H1 (cell line): Measurements from ENCODE around the gene SLC1A3. TPM values are rescaled to one million over a fixed set of nuclear protein-coding genes. Genes with fewer than 3 reads are reported as not detected.

ENCODE experiments used
- CTCF ChIA-PET: fragments of 300-600 bp; sonication (Branson Sonifier 250); formaldehyde crosslinking; loops from one replicate; lab custom pipeline; 2021; ENCODE audit not compliant: partially characterized antibody; lab: Charles Lee
- POLR2A ChIA-PET: fragments of 300-600 bp; sonication (Branson Sonifier 250); formaldehyde crosslinking; loops from one replicate; lab custom pipeline; 2021; ENCODE audit warnings: inconsistent platforms; ENCODE audit not compliant: partially characterized antibody; lab: Charles Lee
- DNase-seq, 2 experiments: peaks; one replicate each; pipeline versions ENCODE4 v3.0.0 to v3.0.0-alpha.2; 2010 to 2022; ENCODE audit warnings: low spot score in 2 of 2, low read depth in 1 of 2, mixed read lengths in 1 of 2
- FAIRE-seq: peaks from 2 replicates; lab custom pipeline; 2011; peaks lifted over from hg19 to GRCh38; lab: Jason Lieb, UNC
- H2AFZ ChIP-seq: 2 replicates; pipeline ENCODE4 v1.8.1; 2012; ENCODE audit warnings: low read length, inconsistent platforms
- H2AK5ac ChIP-seq: 2 replicates; pipeline ENCODE4 v1.6.1; 2013; ENCODE audit warnings: low read depth, low read length
- H2BK120ac ChIP-seq: replicated peaks from 2 replicates; pipeline ENCODE3; 2013; ENCODE audit warnings: low read depth, low read length, inconsistent platforms
- H2BK12ac ChIP-seq: 2 replicates; pipeline ENCODE4 v1.6.1; 2013; ENCODE audit warnings: low read depth, low read length
- H2BK15ac ChIP-seq: 2 replicates; pipeline ENCODE4 v1.6.1; 2013; ENCODE audit warnings: low read length
- H2BK20ac ChIP-seq: 2 replicates; pipeline ENCODE4 v1.6.1; 2013; ENCODE audit warnings: low read length
- H2BK5ac ChIP-seq: 2 replicates; pipeline ENCODE4 v1.6.1; 2013; ENCODE audit warnings: low read depth, low read length
- H3K14ac ChIP-seq: 2 replicates; pipeline ENCODE4 v1.6.1; 2013; ENCODE audit warnings: inconsistent platforms; ENCODE audit not compliant: insufficient read length
- H3K18ac ChIP-seq: 2 replicates; pipeline ENCODE4 v1.6.1; 2013; ENCODE audit warnings: low read length; ENCODE audit errors: extremely low read depth
- H3K23ac ChIP-seq: 2 replicates; pipeline ENCODE4 v1.6.1; 2013; ENCODE audit warnings: inconsistent platforms; ENCODE audit not compliant: insufficient read length
- H3K23me2 ChIP-seq: 2 replicates; pipeline ENCODE4 v1.6.1; 2013; ENCODE audit warnings: low read depth, low read length
- H3K27ac ChIP-seq: 2 replicates; pipeline ENCODE4 v1.6.1; 2011; ENCODE audit warnings: low read depth, low read length, inconsistent platforms
- H3K27me3 ChIP-seq, 4 experiments: replicated peaks in 1 of 4; 1 replicate in 1 of 4; 2 replicates in 3 of 4; pipeline versions ENCODE4 v1.6.1 to v1.8.1; 2011 to 2013; ENCODE audit warnings: low read length in 3 of 4, mild to moderate bottlenecking in 3 of 4, inconsistent platforms in 2 of 4, mixed read lengths in 2 of 4, moderate library complexity in 1 of 4; ENCODE audit not compliant: control insufficient read depth in 3 of 4, insufficient read depth in 3 of 4; ENCODE audit errors: extremely low read depth in 1 of 4
- H3K36me3 ChIP-seq, 4 experiments: 2 replicates each; pipeline versions ENCODE4 v1.6.1 to v1.8.1; 2011 to 2013; ENCODE audit warnings: mild to moderate bottlenecking in 4 of 4, low read length in 3 of 4, moderate library complexity in 2 of 4, control low read depth in 1 of 4, inconsistent platforms in 1 of 4; ENCODE audit not compliant: insufficient read depth in 4 of 4, control insufficient read depth in 2 of 4
- H3K4ac ChIP-seq: replicated peaks from 2 replicates; pipeline ENCODE3; 2013; ENCODE audit warnings: low read length, low read depth, mixed read lengths, inconsistent platforms; ENCODE audit not compliant: insufficient read length
- H3K4me1 ChIP-seq, 4 experiments: replicated peaks in 1 of 4; 1 replicate in 1 of 4; 2 replicates in 3 of 4; pipeline versions ENCODE4 v1.6.1 to v1.8.1; 2011 to 2013; ENCODE audit warnings: low read length in 3 of 4, inconsistent platforms in 2 of 4, mixed read lengths in 1 of 4; ENCODE audit not compliant: insufficient read depth in 4 of 4, control insufficient read depth in 3 of 4
- H3K4me2 ChIP-seq, 2 experiments: 2 replicates each; pipeline versions ENCODE4 v1.6.1 to v1.8.1; 2011 to 2013; ENCODE audit warnings: low read depth in 2 of 2, low read length in 2 of 2, control low read depth in 1 of 2, inconsistent platforms in 1 of 2, mild to moderate bottlenecking in 1 of 2; ENCODE audit not compliant: insufficient read depth in 1 of 2
- H3K4me3 ChIP-seq, 4 experiments: fragments of 200-600, 300-600 bp in 1 of 4; sonication (generic), shearing (Covaris generic), sonication (Bioruptor Twin) in 1 of 4; 2 replicates each; pipeline versions ENCODE4 v1.5.1 to v1.8.1; 2011 to 2016; ENCODE audit warnings: low read length in 4 of 4, low read depth in 3 of 4, control low read depth in 2 of 4, inconsistent platforms in 2 of 4, mild to moderate bottlenecking in 2 of 4, mixed read lengths in 1 of 4, moderate library complexity in 1 of 4; ENCODE audit not compliant: insufficient read depth in 2 of 4; ENCODE audit errors: extremely low read depth in 1 of 4
- H3K56ac ChIP-seq: replicated peaks from 2 replicates; pipeline ENCODE3; 2013; ENCODE audit warnings: low read depth, mild to moderate bottlenecking, mixed read lengths, low read length, inconsistent platforms; ENCODE audit not compliant: insufficient read length
- H3K79me1 ChIP-seq: 2 replicates; pipeline ENCODE4 v1.6.1; 2013; ENCODE audit warnings: low read depth, low read length, control low read depth
- H3K79me2 ChIP-seq, 2 experiments: 2 replicates each; pipeline versions ENCODE4 v1.6.1 to v1.8.1; 2012 to 2013; ENCODE audit warnings: low read length in 2 of 2, mild to moderate bottlenecking in 2 of 2, inconsistent platforms in 1 of 2; ENCODE audit not compliant: insufficient read depth in 2 of 2, control insufficient read depth in 1 of 2
- H3K9ac ChIP-seq, 4 experiments: replicated peaks in 1 of 4; 1 replicate in 1 of 4; 2 replicates in 3 of 4; pipeline versions ENCODE4 v1.6.1 to v1.8.1; 2011 to 2013; ENCODE audit warnings: low read depth in 3 of 4, low read length in 3 of 4, control low read depth in 2 of 4, mild to moderate bottlenecking in 2 of 4, moderate library complexity in 2 of 4, inconsistent platforms in 1 of 4; ENCODE audit errors: extremely low read depth in 1 of 4
- H3K9me3 ChIP-seq, 2 experiments: 2 replicates each; pipeline versions ENCODE4 v1.6.1 to v1.8.1; 2012 to 2013; ENCODE audit warnings: mild to moderate bottlenecking in 2 of 2, moderate library complexity in 2 of 2, control low read depth in 1 of 2, inconsistent platforms in 1 of 2, low read depth in 1 of 2, low read length in 1 of 2, mixed read lengths in 1 of 2; ENCODE audit not compliant: insufficient read depth in 2 of 2
- H4K20me1 ChIP-seq, 2 experiments: replicated peaks in 1 of 2; 2 replicates each; pipeline versions ENCODE3 to v1.8.1; 2011 to 2013; ENCODE audit warnings: inconsistent platforms in 2 of 2, low read length in 2 of 2, mild to moderate bottlenecking in 1 of 2; ENCODE audit not compliant: insufficient read depth in 2 of 2, control insufficient read depth in 1 of 2
- H4K5ac ChIP-seq: 2 replicates; pipeline ENCODE4 v1.6.1; 2013; ENCODE audit warnings: low read length, low read depth, mixed read lengths, inconsistent platforms; ENCODE audit not compliant: insufficient read length
- H4K8ac ChIP-seq: 2 replicates; pipeline ENCODE4 v1.8.0; 2013; ENCODE audit warnings: mild to moderate bottlenecking, moderate library complexity, low read length, inconsistent platforms; ENCODE audit not compliant: insufficient read depth; ENCODE audit errors: extremely low read depth
- H4K91ac ChIP-seq: replicated peaks from 2 replicates; pipeline ENCODE3; 2013; ENCODE audit warnings: low read length, mixed read lengths, inconsistent platforms; ENCODE audit not compliant: insufficient read length
- BRCA1 ChIP-seq: IDR thresholded peaks from 2 replicates; pipeline ENCODE4 v1.6.1; 2012; ENCODE audit warnings: low read depth, low read length, improper control_type of control experiment
- TAF7 ChIP-seq: optimal IDR thresholded peaks from 2 replicates; pipeline ENCODE3; 2011; ENCODE audit warnings: low read depth, mild to moderate bottlenecking, inconsistent platforms, low read length, moderate library complexity, borderline replicate concordance
- TBP ChIP-seq: IDR thresholded peaks from 2 replicates; pipeline ENCODE4 v1.6.1; 2011; ENCODE audit warnings: low read depth, low read length, improper control_type of control experiment
- YY1 ChIP-seq: IDR thresholded peaks from 2 replicates; pipeline ENCODE4 v1.6.1; 2011; ENCODE audit warnings: low read depth, mild to moderate bottlenecking, low read length
- WGBS, 2 experiments: shearing (Covaris generic) in 1 of 2; methylation state at CpG; one replicate each; pipeline versions ENCODE4 v1.1.6 to v1.1.7; 2013 to 2015; ENCODE audit warnings: low lambda C conversion rate in 2 of 2, mixed read lengths in 2 of 2, inconsistent platforms in 1 of 2, low coverage in 1 of 2, missing lambda C conversion rate in 1 of 2; ENCODE audit not compliant: insufficient replicate concordance in 2 of 2, insufficient coverage in 1 of 2, insufficient read length in 1 of 2; ENCODE audit errors: extremely low coverage in 1 of 2, missing lambda C conversion rate in 1 of 2; 5-methylcytosine and 5-hydroxymethylcytosine counted together
- polyA plus RNA-seq, 7 experiments: library from polyadenylated mRNA; depleted of rRNA in 3 of 7; stranded (reverse) in 5 of 7; unstranded in 2 of 7; fragments of >200 nt in 5 of 7; fragments of 200-250 nt in 2 of 7; gene quantifications; 1 replicate in 5 of 7; 2 replicates in 1 of 7; 4 replicates in 1 of 7; pipeline versions ENCODE4 v1.2.1 to v1.2.3, GENCODE V29; 2011 to 2013; ENCODE audit warnings: missing spikeins in 2 of 7, mixed read lengths in 2 of 7
- total RNA-seq: library from RNA; stranded (reverse); fragmentation: NEBNext Ultra II Directional; extraction: Animal tissue kit (Norgen Biotek cat#: 25700); gene quantifications from 2 replicates; pipeline ENCODE4 v1.2.1, GENCODE V29; 2021

Gene SLC1A3
- total and polyA plus RNA-seq, 2 of the 8 experiments (the other 6 are each of a cell fraction or from before 2014, with no cell fraction given) = 26.7 to 35.3 TPM

DNA sequence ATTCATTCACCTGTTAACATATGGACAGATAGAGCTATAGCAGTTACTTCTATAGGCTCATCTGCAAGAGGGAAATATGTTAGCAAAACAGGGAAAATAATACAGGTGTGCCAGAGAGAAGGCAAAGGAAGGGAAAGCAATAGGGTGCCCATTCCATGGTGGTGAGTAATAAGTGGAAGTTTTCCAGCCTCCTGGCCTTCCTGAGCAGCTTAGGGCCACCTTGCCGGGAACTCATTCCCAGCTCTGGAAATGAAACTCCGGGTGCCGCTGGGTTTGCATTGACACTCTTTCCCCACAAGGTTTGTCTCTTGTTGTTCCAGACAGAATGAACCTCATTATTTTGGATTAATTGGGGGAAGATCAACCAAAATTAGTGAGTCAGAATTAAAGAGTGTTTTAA, 58.4 kb downstream of the SLC1A3 start:
- Histone ChIP-seq H3K23ac (no peak overlapping the region), H2BK5ac (no peak overlapping the region), H4K8ac (no peak overlapping the region), H3K27ac (no peak overlapping the region), H4K20me1 (no peaks in the 10 kb centered on the region), H3K4me1 (no peaks in the 10 kb centered on the region; a peak in 1 of 7 replicates), H4K91ac (no peak overlapping the region), H3K18ac (no peak overlapping the region), H3K79me2 (no peaks in the 10 kb centered on the region), H3K79me1 (no peaks in the 10 kb centered on the region), H3K14ac (no peak overlapping the region), H2AFZ (no peak overlapping the region), H2BK12ac (no peak overlapping the region), H3K56ac (no peak overlapping the region), H2BK120ac (no peak overlapping the region), H3K36me3 (no peaks in the 10 kb centered on the region), H2AK5ac (no peak overlapping the region), H3K23me2 (no peaks in the 10 kb centered on the region), H3K9ac (no peak overlapping the region), H4K5ac (no peak overlapping the region), H3K4me2 (no peak overlapping the region), H3K4me3 (no peak overlapping the region), H3K9me3 (no peaks in the 10 kb centered on the region), H3K27me3 (no peaks in the 10 kb centered on the region), H2BK15ac (no peak overlapping the region), H2BK20ac (no peak overlapping the region), H3K4ac (no peak overlapping the region)
- FAIRE-seq (no peak), DNase-seq (no peak)
- ChIA-PET CTCF (interaction anchor here (0.8 to 2.0 kb wide), 4 partner anchors 26 to 423 kb away, joined by 3 to 4 read pairs (median 3); partner anchors contain the start of gene NADK2), POLR2A (interaction anchor here (0.6 to 2.3 kb wide), 4 partner anchors 9 to 130 kb away, joined by 3 to 7 read pairs (median 3); no protein-coding TSS in a partner anchor)
- TF ChIP-seq BRCA1 (no peak), TAF7 (no peak), TBP (no peak), YY1 (no peak)
- 83% methylated on average over 3 of the region's 3 CpGs; no CpG with 5 or more reads in 1 of the 2 experiments for WGBS, 2 experiments
